H9 (cell line): ENCODE data around the gene HIC1. TPM values are rescaled to one million over a fixed set of nuclear protein-coding genes. Genes with fewer than 3 reads are reported as not detected.
A peak's percentile ranks its signal among the peaks of the same experiment; 100 is the strongest.

ENCODE experiments used
- DNase-seq: peaks from one replicate; pipeline ENCODE4 v3.0.0-alpha.2; 2017
- H2AFZ ChIP-seq: one replicate; pipeline ENCODE4 v1.6.1; 2013; ENCODE audit warnings: mild to moderate bottlenecking, low read length, control low read depth, moderate library complexity
- H2AK5ac ChIP-seq: 2 replicates; pipeline ENCODE4 v1.6.1; 2013; ENCODE audit warnings: low read length, control low read depth, mixed read lengths; ENCODE audit not compliant: insufficient read length
- H2BK120ac ChIP-seq: one replicate; pipeline ENCODE4 v1.6.1; 2013; ENCODE audit warnings: low read depth, mild to moderate bottlenecking, low read length, control low read depth, inconsistent platforms; ENCODE audit not compliant: poor library complexity, severe bottlenecking
- H2BK12ac ChIP-seq: 2 replicates; pipeline ENCODE4 v1.6.1; 2013; ENCODE audit warnings: low read length, control low read depth, mixed read lengths, low read depth; ENCODE audit not compliant: insufficient read length
- H2BK15ac ChIP-seq: 2 replicates; pipeline ENCODE4 v1.6.1; 2013; ENCODE audit warnings: low read depth, low read length, control low read depth
- H2BK20ac ChIP-seq: one replicate; pipeline ENCODE4 v1.6.1; 2013; ENCODE audit warnings: low read depth, mild to moderate bottlenecking, low read length, control low read depth, inconsistent platforms; ENCODE audit not compliant: poor library complexity, severe bottlenecking
- H2BK5ac ChIP-seq: 2 replicates; pipeline ENCODE4 v1.6.1; 2013; ENCODE audit warnings: low read length, control low read depth, mixed read lengths; ENCODE audit not compliant: insufficient read length
- H3K14ac ChIP-seq: 2 replicates; pipeline ENCODE4 v1.6.1; 2013; ENCODE audit warnings: low read length, control low read depth; ENCODE audit not compliant: insufficient read depth
- H3K18ac ChIP-seq: 2 replicates; pipeline ENCODE4 v1.6.1; 2013; ENCODE audit warnings: low read depth, mild to moderate bottlenecking, mixed read lengths, low read length, control low read depth; ENCODE audit not compliant: insufficient read length
- H3K23ac ChIP-seq: 2 replicates; pipeline ENCODE4 v1.6.1; 2013; ENCODE audit warnings: low read length, control low read depth, mixed read lengths, low read depth; ENCODE audit not compliant: insufficient read length
- H3K23me2 ChIP-seq: 2 replicates; pipeline ENCODE4 v1.6.1; 2013; ENCODE audit warnings: low read depth, mild to moderate bottlenecking, mixed read lengths, low read length, control low read depth; ENCODE audit not compliant: insufficient read length, poor library complexity, severe bottlenecking
- H3K27ac ChIP-seq: 2 replicates; pipeline ENCODE4 v1.5.1; 2013; ENCODE audit warnings: low read length, control low read depth, mixed read lengths, low read depth; ENCODE audit not compliant: insufficient read length
- H3K27me3 ChIP-seq: 2 replicates; pipeline ENCODE4 v1.6.1; 2013; ENCODE audit warnings: low read length, control low read depth, inconsistent platforms; ENCODE audit not compliant: insufficient read depth
- H3K4ac ChIP-seq: 2 replicates; pipeline ENCODE4 v1.6.1; 2013; ENCODE audit warnings: low read depth, mild to moderate bottlenecking, control low read depth, inconsistent platforms, low read length, moderate library complexity
- H3K4me1 ChIP-seq: 2 replicates; pipeline ENCODE4 v1.6.1; 2013; ENCODE audit warnings: low read length, control low read depth, inconsistent platforms; ENCODE audit not compliant: insufficient read depth
- H3K4me2 ChIP-seq: 2 replicates; pipeline ENCODE4 v1.6.1; 2013; ENCODE audit warnings: low read length, control low read depth, mixed read lengths; ENCODE audit not compliant: insufficient read length, insufficient read depth
- H3K56ac ChIP-seq: 2 replicates; pipeline ENCODE4 v1.6.1; 2013; ENCODE audit warnings: low read depth, mild to moderate bottlenecking, mixed read lengths, low read length, control low read depth; ENCODE audit not compliant: insufficient read length
- H3K79me1 ChIP-seq: 2 replicates; pipeline ENCODE4 v1.6.1; 2013; ENCODE audit warnings: low read depth, mild to moderate bottlenecking, moderate library complexity, low read length, control low read depth, inconsistent platforms; ENCODE audit not compliant: insufficient read depth, poor library complexity, severe bottlenecking
- H3K79me2 ChIP-seq: 2 replicates; pipeline ENCODE4 v1.6.1; 2013; ENCODE audit warnings: low read length, control low read depth, inconsistent platforms; ENCODE audit not compliant: insufficient read depth
- H3K9ac ChIP-seq: 2 replicates; pipeline ENCODE4 v1.6.1; 2013; ENCODE audit warnings: low read length, control low read depth, mixed read lengths; ENCODE audit not compliant: insufficient read length; ENCODE audit errors: extremely low read depth
- H3K9me3 ChIP-seq: one replicate; pipeline ENCODE4 v1.6.1; 2013; ENCODE audit warnings: low read depth, low read length, inconsistent platforms; ENCODE audit not compliant: control insufficient read depth
- H3T11ph ChIP-seq: one replicate; pipeline ENCODE4 v1.6.1; 2013; ENCODE audit warnings: mild to moderate bottlenecking, low read length, control low read depth, inconsistent platforms
- H4K20me1 ChIP-seq: one replicate; pipeline ENCODE4 v1.6.1; 2013; ENCODE audit not compliant: control insufficient read depth, insufficient read length, insufficient read depth
- H4K5ac ChIP-seq: 2 replicates; pipeline ENCODE4 v1.6.1; 2013; ENCODE audit warnings: low read depth, mild to moderate bottlenecking, mixed read lengths, low read length, control low read depth; ENCODE audit not compliant: insufficient read length
- H4K8ac ChIP-seq: replicated peaks from 2 replicates; pipeline ENCODE4 v1.6.1; 2013; ENCODE audit warnings: low read length, control low read depth, mixed read lengths, low read depth; ENCODE audit not compliant: insufficient read length
- H4K91ac ChIP-seq: 2 replicates; pipeline ENCODE4 v1.6.1; 2013; ENCODE audit warnings: low read depth, mild to moderate bottlenecking, moderate library complexity, mixed read lengths, low read length, control low read depth; ENCODE audit not compliant: insufficient read length
- H3K27ac Mint-ChIP-seq, 3 experiments: 2 replicates in 2 of 3; 3 replicates in 1 of 3; pipeline ENCODE4 v1.8.0; 2020 to 2021; ENCODE audit warnings: mixed read lengths in 3 of 3, mild to moderate bottlenecking in 1 of 3, moderate library complexity in 1 of 3
- H3K27me3 Mint-ChIP-seq: 2 replicates; pipeline ENCODE4 v1.8.0; 2021; ENCODE audit warnings: low read depth, mild to moderate bottlenecking, moderate library complexity, mixed read lengths
- H3K36me3 Mint-ChIP-seq, 3 experiments: 2 replicates in 2 of 3; 3 replicates in 1 of 3; pipeline ENCODE4 v1.8.0; 2020 to 2021; ENCODE audit warnings: low read depth in 3 of 3, mixed read lengths in 3 of 3; ENCODE audit not compliant: insufficient read depth in 1 of 3
- H3K4me1 Mint-ChIP-seq, 2 experiments: 2 replicates each; pipeline ENCODE4 v1.8.0; 2020; ENCODE audit warnings: mixed read lengths in 2 of 2
- H3K4me3 Mint-ChIP-seq, 2 experiments: 2 replicates in 1 of 2; 3 replicates in 1 of 2; pipeline ENCODE4 v1.8.0; 2020 to 2021; ENCODE audit warnings: mild to moderate bottlenecking in 2 of 2, mixed read lengths in 2 of 2, moderate library complexity in 1 of 2
- H3K9me3 Mint-ChIP-seq, 2 experiments: 2 replicates in 1 of 2; 3 replicates in 1 of 2; pipeline ENCODE4 v1.8.0; 2020; ENCODE audit warnings: mild to moderate bottlenecking in 2 of 2, mixed read lengths in 2 of 2, moderate library complexity in 1 of 2
- CTCF ChIP-seq: fragments of 200-600 bp; sonication (generic); conservative IDR thresholded peaks from 3 replicates; pipeline ENCODE4 v1.8.0; 2021; ENCODE audit warnings: antibody characterized with exemption, mild to moderate bottlenecking
- WGBS: extraction: QIAGEN DNeasy Blood & Tissue Kit; methylation state at CpG from one replicate; pipeline ENCODE4 v1.1.7; 2013; ENCODE audit warnings: missing lambda C conversion rate, low lambda C conversion rate, mixed read lengths; ENCODE audit not compliant: insufficient read length; ENCODE audit errors: extremely low coverage; 5-methylcytosine and 5-hydroxymethylcytosine counted together
- total RNA-seq: library from RNA; stranded (reverse); gene quantifications from 2 replicates; pipeline ENCODE4 v1.2.1, GENCODE V29; 2021

HIC1 gene
- total RNA-seq, 1 experiment from 2014 or later: 1.8 TPM

GRCh38 chr17:2090804-2091534 lies 36.1 kb downstream of the HIC1 start:
- H2AFZ ChIP-seq: no peak overlapping the region
- no peaks in the 10 kb centered on the region for H3K79me2 ChIP-seq
- H3K4me1 Mint-ChIP-seq: peaks cover 33 to 40% of the 10 kb centered on the region in 2 experiments
- WGBS: no CpG with 5 or more reads among the region's 2 CpGs
- H4K20me1 ChIP-seq: no peaks in the 10 kb centered on the region
- H3K56ac ChIP-seq: no peak overlapping the region
- H3K9ac ChIP-seq: no peak overlapping the region
- no peak overlapping the region for H4K91ac ChIP-seq
- H3K36me3 Mint-ChIP-seq: peaks cover 0 to 2% (median 0%) of the 10 kb centered on the region in 3 experiments; a peak in 1 of 7 replicates
- H2BK120ac ChIP-seq: no peak overlapping the region
- no peaks in the 10 kb centered on the region for H3K27me3 ChIP-seq
- no peak overlapping the region for H2BK15ac ChIP-seq
- no peak overlapping the region for H3K14ac ChIP-seq
- no peak overlapping the region for H4K5ac ChIP-seq
- H3K9me3 ChIP-seq: no peaks in the 10 kb centered on the region
- no peak overlapping the region for H2BK20ac ChIP-seq
- H3K4me1 ChIP-seq: peaks cover 6% of the 10 kb centered on the region; the same call in 1 of the 2 replicates
- no peak overlapping the region for H3K4ac ChIP-seq
- no peak overlapping the region for H3K4me2 ChIP-seq
- H2BK12ac ChIP-seq: no peak overlapping the region
- no peaks in the 10 kb centered on the region for H3K27me3 Mint-ChIP-seq
- no peak overlapping the region for H3T11ph ChIP-seq
- H3K79me1 ChIP-seq: no peaks in the 10 kb centered on the region
- peak; percentile 39; the same call in 2 of the 3 replicates for TF ChIP-seq CTCF
- peak; percentile 81 for DNase-seq
- no peak overlapping the region for H2BK5ac ChIP-seq
- H3K23me2 ChIP-seq: no peaks in the 10 kb centered on the region
- H3K9me3 Mint-ChIP-seq: no peaks in the 10 kb centered on the region
- H4K8ac ChIP-seq: no peak overlapping the region
- H3K23ac ChIP-seq: no peak overlapping the region
- H2AK5ac ChIP-seq: no peak overlapping the region
- H3K27ac ChIP-seq: no peak overlapping the region
- H3K4me3 Mint-ChIP-seq: 0 out of 5 replicates have a peak overlapping the region, but pooled peaks of 1 of the 2 experiments have one; percentile 21
- no peak overlapping the region for H3K18ac ChIP-seq
- H3K27ac Mint-ChIP-seq: peak overlapping the region; percentile 30 to 56 (median 35); a peak in 3 of 7 replicates
